Measurements from ENCODE around the gene ALCAM.

Gene ALCAM

DNA sequence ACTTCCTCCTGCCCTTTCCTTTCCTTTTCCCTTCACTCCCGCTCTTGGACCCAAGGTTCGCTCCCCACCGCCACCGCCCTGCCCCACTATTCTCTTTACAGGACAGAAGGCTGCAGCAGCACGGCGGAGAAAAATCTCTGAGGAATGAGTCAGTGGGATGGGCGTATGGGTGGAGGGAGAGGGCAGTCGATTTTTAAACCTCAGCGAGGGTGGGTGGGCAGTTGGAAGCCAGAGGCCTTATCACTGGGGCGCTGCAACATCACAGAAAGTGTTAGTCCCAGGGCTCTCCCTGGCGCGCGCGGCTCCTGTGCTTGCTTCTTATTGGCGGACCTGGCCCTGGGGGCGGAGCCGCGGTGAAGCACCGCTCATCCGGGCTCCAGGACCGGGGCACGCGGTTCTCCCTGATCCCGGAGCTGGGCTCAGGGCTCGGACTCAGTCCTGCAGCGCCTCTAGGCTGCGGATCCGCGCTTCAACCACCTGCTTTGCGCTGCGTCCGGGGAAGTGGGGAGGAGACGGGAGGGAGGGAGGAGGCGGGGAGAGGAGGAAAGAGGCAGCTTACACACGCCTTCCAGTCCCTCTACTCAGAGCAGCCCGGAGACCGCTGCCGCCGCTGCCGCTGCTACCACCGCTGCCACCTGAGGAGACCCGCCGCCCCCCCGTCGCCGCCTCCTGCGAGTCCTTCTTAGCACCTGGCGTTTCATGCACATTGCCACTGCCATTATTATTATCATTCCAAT, at the start of gene ALCAM:
ALCAM (plus strand) TSS at position 584 of the 737 bp plus-strand sequence.
- Histone ChIP-seq H3K27me3 (ENCODE audit: insufficient read depth, insufficient read length) (peaks cover 36% of the 10 kb centered on the region), H3K9ac (ENCODE audit: insufficient read length, low read depth) (peak within 1 kb of the TSS; percentile 93), H3K4me3 (ENCODE audit: insufficient read length, low read depth) (peak within 1 kb of the TSS; percentile 85), H3K9me3 (ENCODE audit: insufficient read depth, low read length) (no peaks in the 10 kb centered on the region), H3K36me3 (ENCODE audit: insufficient read depth, insufficient read length, low read length) (no peaks in the 10 kb centered on the region), H3K4me1 (ENCODE audit: insufficient read depth, insufficient read length) (no peaks in the 10 kb centered on the region)
- TF ChIP-seq YY1 (IDR thresholded peaks at IDR 0.05; ENCODE audit: insufficient read depth, insufficient read length) (no peak), SUZ12 (IDR thresholded peaks at IDR 0.05; ENCODE audit: extremely low read depth, insufficient read depth, insufficient read length) (no peak), ZNF274 (IDR thresholded peaks at IDR 0.05; ENCODE audit: low read depth, low read length) (no peak)
- DNase-seq (ENCODE audit: low read depth, low spot score), result peak; percentile 97

DNA sequence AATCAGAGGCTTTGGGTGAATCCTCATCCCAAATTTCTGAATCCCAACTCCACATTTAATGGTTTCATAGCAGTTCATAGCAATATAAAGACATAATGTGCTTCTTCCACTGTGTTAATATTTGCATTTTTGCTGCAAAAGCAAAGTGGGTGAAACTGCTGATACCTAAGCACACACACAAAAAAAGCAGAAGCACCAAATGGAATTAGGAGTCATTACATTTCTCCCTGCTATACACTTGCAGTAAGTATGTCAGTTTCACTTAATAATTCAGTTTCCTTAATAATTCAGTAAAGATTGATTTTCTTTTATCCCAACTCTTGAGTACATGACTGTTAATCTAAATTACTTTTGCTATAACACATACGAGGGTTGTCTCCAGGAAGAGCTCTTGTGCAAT, 48.9 kb upstream of the ALCAM start:
- H3K4me3 ChIP-seq (ENCODE audit: insufficient read length, low read depth), result no peak overlapping the region
- TF ChIP-seq ZNF274 (IDR thresholded peaks at IDR 0.05; ENCODE audit: low read depth, low read length) (no peak), YY1 (IDR thresholded peaks at IDR 0.05; ENCODE audit: insufficient read depth, insufficient read length) (no peak), SUZ12 (IDR thresholded peaks at IDR 0.05; ENCODE audit: extremely low read depth, insufficient read depth, insufficient read length) (no peak)
- no peaks in the 10 kb centered on the region for H3K4me1 ChIP-seq (ENCODE audit: insufficient read depth, insufficient read length)
- no peak for DNase-seq (ENCODE audit: low read depth, low spot score)
- no peak overlapping the region for H3K9ac ChIP-seq (ENCODE audit: insufficient read length, low read depth)
- no peaks in the 10 kb centered on the region for H3K36me3 ChIP-seq (ENCODE audit: insufficient read depth, insufficient read length, low read length)
- no peaks in the 10 kb centered on the region for H3K27me3 ChIP-seq (ENCODE audit: insufficient read depth, insufficient read length)
- no peaks in the 10 kb centered on the region for H3K9me3 ChIP-seq (ENCODE audit: insufficient read depth, low read length)

- no peaks in the 10 kb centered on the region for H3K36me3 ChIP-seq (ENCODE audit: insufficient read depth, insufficient read length, low read length)
- H3K27me3 ChIP-seq (ENCODE audit: insufficient read depth, insufficient read length), result no peaks in the 10 kb centered on the region
- no peaks in the 10 kb centered on the region; the same call in 1 of the 2 replicates for H3K9me3 ChIP-seq (ENCODE audit: insufficient read depth, low read length)
- H3K4me3 ChIP-seq (ENCODE audit: insufficient read length, low read depth), result no peak overlapping the region
- TF ChIP-seq ZNF274 (IDR thresholded peaks at IDR 0.05; ENCODE audit: low read depth, low read length) (no peak), SUZ12 (IDR thresholded peaks at IDR 0.05; ENCODE audit: extremely low read depth, insufficient read depth, insufficient read length) (no peak), YY1 (IDR thresholded peaks at IDR 0.05; ENCODE audit: insufficient read depth, insufficient read length) (no peak)
- H3K4me1 ChIP-seq (ENCODE audit: insufficient read depth, insufficient read length), result no peaks in the 10 kb centered on the region
- no peak for DNase-seq (ENCODE audit: low read depth, low spot score)
- H3K9ac ChIP-seq (ENCODE audit: insufficient read length, low read depth), result no peak overlapping the region
Observed at GRCh38 chr3:105322570-105323273, 44.0 kb upstream of the ALCAM start.

- no peaks in the 10 kb centered on the region for H3K4me1 ChIP-seq (ENCODE audit: insufficient read depth, insufficient read length)
- H3K36me3 ChIP-seq (ENCODE audit: insufficient read depth, insufficient read length, low read length), result no peaks in the 10 kb centered on the region
- TF ChIP-seq SUZ12 (IDR thresholded peaks at IDR 0.05; ENCODE audit: extremely low read depth, insufficient read depth, insufficient read length) (no peak), YY1 (IDR thresholded peaks at IDR 0.05; ENCODE audit: insufficient read depth, insufficient read length) (no peak), ZNF274 (IDR thresholded peaks at IDR 0.05; ENCODE audit: low read depth, low read length) (no peak)
- H3K27me3 ChIP-seq (ENCODE audit: insufficient read depth, insufficient read length), result no peaks in the 10 kb centered on the region
- no peak for DNase-seq (ENCODE audit: low read depth, low spot score)
- H3K9me3 ChIP-seq (ENCODE audit: insufficient read depth, low read length), result no peaks in the 10 kb centered on the region; the same call in 1 of the 2 replicates
- H3K4me3 ChIP-seq (ENCODE audit: insufficient read length, low read depth), result no peak overlapping the region
- no peak overlapping the region for H3K9ac ChIP-seq (ENCODE audit: insufficient read length, low read depth)
Observed at GRCh38 chr3:105323274-105323599, 43.5 kb upstream of the ALCAM start.

DNA sequence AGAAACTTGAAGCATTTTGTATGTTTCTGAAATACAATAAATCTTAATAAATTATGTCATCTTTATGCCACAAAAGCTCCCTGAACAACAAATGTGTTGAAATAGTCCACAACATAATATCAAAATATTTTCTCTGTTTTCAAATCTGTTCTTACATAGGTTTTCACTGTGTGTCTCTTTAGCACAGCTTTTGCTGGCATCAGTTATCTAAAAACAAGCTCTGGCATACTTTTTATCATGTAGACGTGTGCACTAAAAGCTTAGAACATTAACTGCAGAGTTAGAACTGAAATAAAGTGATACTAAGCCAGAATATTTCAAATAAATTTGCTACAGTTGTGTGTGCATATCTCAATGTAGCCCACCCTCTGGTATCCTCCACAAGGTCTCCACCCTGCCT, 41.8 kb upstream of the ALCAM start:
- DNase-seq (ENCODE audit: low read depth, low spot score), result no peak
- no peak for TF ChIP-seq YY1 (IDR thresholded peaks at IDR 0.05; ENCODE audit: insufficient read depth, insufficient read length)
- no peak for TF ChIP-seq SUZ12 (IDR thresholded peaks at IDR 0.05; ENCODE audit: extremely low read depth, insufficient read depth, insufficient read length)
- TF ChIP-seq ZNF274 (IDR thresholded peaks at IDR 0.05; ENCODE audit: low read depth, low read length), result no peak
- Histone ChIP-seq H3K9ac (ENCODE audit: insufficient read length, low read depth) (no peak overlapping the region), H3K27me3 (ENCODE audit: insufficient read depth, insufficient read length) (no peaks in the 10 kb centered on the region), H3K36me3 (ENCODE audit: insufficient read depth, insufficient read length, low read length) (no peaks in the 10 kb centered on the region), H3K4me3 (ENCODE audit: insufficient read length, low read depth) (no peak overlapping the region), H3K4me1 (ENCODE audit: insufficient read depth, insufficient read length) (no peaks in the 10 kb centered on the region), H3K9me3 (ENCODE audit: insufficient read depth, low read length) (no peaks in the 10 kb centered on the region; the same call in 1 of the 2 replicates)

DNA sequence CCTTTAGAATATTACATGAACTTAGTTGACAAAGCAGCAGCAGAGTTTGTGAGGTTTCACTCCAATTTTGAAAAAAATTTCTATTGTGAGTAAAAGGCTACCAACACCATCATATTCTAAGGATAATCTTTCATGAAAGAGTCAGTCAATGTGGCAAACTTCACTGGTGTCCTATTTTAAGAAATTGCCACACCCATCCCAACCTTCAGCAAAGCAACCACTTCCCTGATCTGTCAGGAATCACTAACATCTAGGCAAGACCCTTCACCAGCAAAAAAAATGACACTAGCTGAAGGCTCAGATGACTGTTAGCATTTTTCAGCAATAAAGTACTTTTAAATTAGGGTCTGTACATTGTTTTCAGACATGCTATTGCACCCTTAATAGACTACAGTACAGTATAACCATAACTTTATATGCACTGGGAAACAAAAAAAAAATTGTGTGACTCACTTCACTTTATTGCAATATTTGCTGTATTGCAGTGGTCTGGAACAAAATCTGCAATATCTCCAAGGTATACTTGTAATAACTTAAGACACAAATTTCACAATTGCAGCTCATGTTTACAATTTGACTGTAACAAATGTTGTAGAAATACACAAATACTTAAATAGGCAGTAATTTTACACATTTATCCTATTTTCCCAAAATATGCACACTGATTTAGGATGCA, 38.9 kb upstream of the ALCAM start:
- Histone ChIP-seq H3K9me3 (ENCODE audit: insufficient read depth, low read length) (peaks cover 1% of the 10 kb centered on the region; the same call in 1 of the 2 replicates), H3K36me3 (ENCODE audit: insufficient read depth, insufficient read length, low read length) (no peaks in the 10 kb centered on the region), H3K4me1 (ENCODE audit: insufficient read depth, insufficient read length) (no peaks in the 10 kb centered on the region), H3K27me3 (ENCODE audit: insufficient read depth, insufficient read length) (no peaks in the 10 kb centered on the region), H3K9ac (ENCODE audit: insufficient read length, low read depth) (no peak overlapping the region), H3K4me3 (ENCODE audit: insufficient read length, low read depth) (no peak overlapping the region)
- TF ChIP-seq YY1 (IDR thresholded peaks at IDR 0.05; ENCODE audit: insufficient read depth, insufficient read length) (no peak), ZNF274 (IDR thresholded peaks at IDR 0.05; ENCODE audit: low read depth, low read length) (no peak), SUZ12 (IDR thresholded peaks at IDR 0.05; ENCODE audit: extremely low read depth, insufficient read depth, insufficient read length) (no peak)
- no peak for DNase-seq (ENCODE audit: low read depth, low spot score)

DNA sequence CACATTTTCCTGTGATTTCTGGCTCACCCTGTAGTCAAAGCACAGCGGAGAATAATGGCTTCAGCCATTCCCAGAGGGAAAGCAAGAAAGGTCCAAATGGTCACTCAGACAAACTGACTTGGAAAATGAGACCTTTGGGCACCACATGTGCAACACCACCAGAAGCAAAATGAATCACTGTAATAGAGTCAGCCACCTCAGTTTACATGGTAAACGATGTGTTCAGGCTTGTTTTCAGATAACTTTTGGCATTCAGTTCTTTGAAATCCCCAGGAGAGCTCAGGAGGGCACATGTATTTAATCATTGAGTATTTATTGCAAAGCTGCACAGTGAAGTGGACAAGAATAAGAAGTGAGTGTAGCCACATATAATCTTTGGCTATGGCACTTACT, 38.4 kb upstream of the ALCAM start:
- no peak for TF ChIP-seq ZNF274 (IDR thresholded peaks at IDR 0.05; ENCODE audit: low read depth, low read length)
- TF ChIP-seq SUZ12 (IDR thresholded peaks at IDR 0.05; ENCODE audit: extremely low read depth, insufficient read depth, insufficient read length), result no peak
- TF ChIP-seq YY1 (IDR thresholded peaks at IDR 0.05; ENCODE audit: insufficient read depth, insufficient read length), result no peak
- H3K4me3 ChIP-seq (ENCODE audit: insufficient read length, low read depth), result no peak overlapping the region
- no peak for DNase-seq (ENCODE audit: low read depth, low spot score)
- peaks cover 5% of the 10 kb centered on the region; the same call in 1 of the 2 replicates for H3K9me3 ChIP-seq (ENCODE audit: insufficient read depth, low read length)
- H3K9ac ChIP-seq (ENCODE audit: insufficient read length, low read depth), result no peak overlapping the region
- H3K4me1 ChIP-seq (ENCODE audit: insufficient read depth, insufficient read length), result no peaks in the 10 kb centered on the region
- no peaks in the 10 kb centered on the region for H3K36me3 ChIP-seq (ENCODE audit: insufficient read depth, insufficient read length, low read length)
- no peaks in the 10 kb centered on the region for H3K27me3 ChIP-seq (ENCODE audit: insufficient read depth, insufficient read length)

Measured in NT2/D1 (cell line).